Measurements from ENCODE around the gene MYO1E. TPM values are rescaled to one million over a fixed set of nuclear protein-coding genes. Genes with fewer than 3 reads are reported as not detected.

The MYO1E gene
- total RNA-seq, 4 donors from 2014 or later = 49.7 to 76.1 (median 65.6) TPM

GRCh38 chr15:59236394-59236793 lies 136.3 kb downstream of the MYO1E start:
- H3K36me3 ChIP-seq = peaks cover 0 to 5% of the 10 kb centered on the region in 2 donors
- WGBS, 2 donors (ENCODE audit: low coverage in 1 of 2) = no CpG with 5 or more reads among the region's 1 CpG
- H3K27me3 ChIP-seq = no peaks in the 10 kb centered on the region
- no peak overlapping the region for H3K27ac ChIP-seq
- H3K9me3 ChIP-seq = no peaks in the 10 kb centered on the region
- no peak overlapping the region for H3K4me3 ChIP-seq
- no peak for ATAC-seq
- peaks cover 0 to 16% (median 0%) of the 10 kb centered on the region in 3 donors for H3K4me1 ChIP-seq
- TF ChIP-seq POLR2A (IDR thresholded peaks at IDR 0.05) = no peak
- no peak for TF ChIP-seq POLR2AphosphoS5 (IDR thresholded peaks at IDR 0.05)
- no peak for TF ChIP-seq EP300 (IDR thresholded peaks at IDR 0.05)
- TF ChIP-seq CTCF (IDR thresholded peaks at IDR 0.05) = no peak

GRCh38 chr15:59232476-59232875 lies 140.2 kb downstream of the MYO1E start:
- H3K27ac ChIP-seq = no peak overlapping the region
- WGBS, 2 donors (ENCODE audit: low coverage in 1 of 2) = 17 to 57% methylated on average over 1 of the region's 1 CpG
- no peaks in the 10 kb centered on the region for H3K27me3 ChIP-seq
- H3K36me3 ChIP-seq = peaks cover 0 to 10% of the 10 kb centered on the region in 2 donors
- TF ChIP-seq POLR2AphosphoS5 (IDR thresholded peaks at IDR 0.05) (no peak), POLR2A (IDR thresholded peaks at IDR 0.05) (no peak), EP300 (IDR thresholded peaks at IDR 0.05) (no peak), CTCF (IDR thresholded peaks at IDR 0.05) (no peak)
- no peak for ATAC-seq
- no peak overlapping the region for H3K4me3 ChIP-seq
- no peaks in the 10 kb centered on the region for H3K9me3 ChIP-seq
- peaks cover 0 to 16% (median 0%) of the 10 kb centered on the region in 3 donors for H3K4me1 ChIP-seq

- H3K27ac ChIP-seq = no peak overlapping the region
- peaks cover 0 to 10% (median 0%) of the 10 kb centered on the region in 3 donors for H3K4me1 ChIP-seq
- no peak overlapping the region for H3K4me3 ChIP-seq
- WGBS, 2 donors (ENCODE audit: low coverage in 1 of 2) = 34 to 42% methylated on average over 2 of the region's 2 CpGs
- ATAC-seq = no peak
- H3K36me3 ChIP-seq = peaks cover 0 to 12% of the 10 kb centered on the region in 2 donors
- no peaks in the 10 kb centered on the region for H3K9me3 ChIP-seq
- no peaks in the 10 kb centered on the region for H3K27me3 ChIP-seq
- TF ChIP-seq EP300 (IDR thresholded peaks at IDR 0.05) (no peak), CTCF (IDR thresholded peaks at IDR 0.05) (no peak), POLR2AphosphoS5 (IDR thresholded peaks at IDR 0.05) (no peak), POLR2A (IDR thresholded peaks at IDR 0.05) (no peak)
Measured at GRCh38 chr15:59230531-59231055, 142.1 kb downstream of the MYO1E start.

GRCh38 chr15:59229453-59229852 lies 143.2 kb downstream of the MYO1E start:
- Histone ChIP-seq H3K27me3 (no peaks in the 10 kb centered on the region), H3K9me3 (no peaks in the 10 kb centered on the region), H3K4me3 (no peak overlapping the region), H3K27ac (no peak overlapping the region), H3K4me1 (peaks cover 0 to 10% (median 0%) of the 10 kb centered on the region in 3 donors), H3K36me3 (peaks cover 0 to 22% of the 10 kb centered on the region in 2 donors)
- ATAC-seq = no peak
- WGBS, 2 donors (ENCODE audit: low coverage in 1 of 2) = 72 to 85% methylated on average over 3 of the region's 3 CpGs
- TF ChIP-seq POLR2AphosphoS5 (IDR thresholded peaks at IDR 0.05) = no peak
- TF ChIP-seq POLR2A (IDR thresholded peaks at IDR 0.05) = no peak
- no peak for TF ChIP-seq EP300 (IDR thresholded peaks at IDR 0.05)
- TF ChIP-seq CTCF (IDR thresholded peaks at IDR 0.05) = no peak

GRCh38 chr15:59229015-59229414 lies 143.7 kb downstream of the MYO1E start:
- Histone ChIP-seq H3K4me3 (no peak overlapping the region), H3K36me3 (peaks cover 0 to 26% of the 10 kb centered on the region in 2 donors), H3K9me3 (no peaks in the 10 kb centered on the region), H3K27me3 (no peaks in the 10 kb centered on the region), H3K27ac (no peak overlapping the region), H3K4me1 (peaks cover 0 to 10% (median 0%) of the 10 kb centered on the region in 3 donors)
- no peak for TF ChIP-seq EP300 (IDR thresholded peaks at IDR 0.05)
- TF ChIP-seq POLR2A (IDR thresholded peaks at IDR 0.05) = no peak
- no peak for TF ChIP-seq POLR2AphosphoS5 (IDR thresholded peaks at IDR 0.05)
- no peak for TF ChIP-seq CTCF (IDR thresholded peaks at IDR 0.05)
- 88 to 90% methylated on average over 2 to 4 of the region's 4 CpGs for WGBS, 2 donors (ENCODE audit: low coverage in 1 of 2)
- no peak for ATAC-seq

All from gastroesophageal sphincter (tissue), 4 donors.